Measurements from ENCODE around the gene MAGEA10. TPM values are rescaled to one million over a fixed set of nuclear protein-coding genes. Genes with fewer than 3 reads are reported as not detected.

MAGEA10 gene
- total RNA-seq, 1 experiment from 2014 or later: not detected

- Histone ChIP-seq H3K23ac (ENCODE audit: insufficient read length, low read depth, low read length) (no peak overlapping the region), H3K27me3 (ENCODE audit: insufficient read depth, low read length) (no peaks in the 10 kb centered on the region), H4K8ac (replicated peaks; ENCODE audit: insufficient read length, low read depth, low read length) (no peak overlapping the region), H2AK5ac (ENCODE audit: insufficient read length, low read length) (no peak overlapping the region), H3K56ac (ENCODE audit: insufficient read length, low read depth, low read length) (no peak overlapping the region), H3K9ac (ENCODE audit: extremely low read depth, insufficient read length, low read length) (no peak overlapping the region), H2BK15ac (ENCODE audit: low read depth, low read length) (no peak overlapping the region), H2BK120ac (ENCODE audit: low read depth, low read length, poor library complexity, severe bottlenecking) (no peak overlapping the region), H3K4me2 (ENCODE audit: insufficient read depth, insufficient read length, low read length) (no peak overlapping the region), H3K79me2 (ENCODE audit: insufficient read depth, low read length) (no peaks in the 10 kb centered on the region), H3K4me1 (ENCODE audit: insufficient read depth, low read length) (no peaks in the 10 kb centered on the region), H3K79me1 (ENCODE audit: insufficient read depth, low read depth, low read length, poor library complexity, severe bottlenecking) (no peaks in the 10 kb centered on the region), H3K9me3 (ENCODE audit: control insufficient read depth, low read depth, low read length) (peaks cover 16% of the 10 kb centered on the region), H2BK12ac (ENCODE audit: insufficient read length, low read depth, low read length) (no peak overlapping the region), H3K23me2 (ENCODE audit: insufficient read length, low read depth, low read length, poor library complexity, severe bottlenecking) (no peaks in the 10 kb centered on the region), H3K14ac (ENCODE audit: insufficient read depth, low read length) (no peak overlapping the region), H4K91ac (ENCODE audit: insufficient read length, low read depth, low read length) (no peak overlapping the region), H3K18ac (ENCODE audit: insufficient read length, low read depth, low read length) (no peak overlapping the region), H4K20me1 (ENCODE audit: control insufficient read depth, insufficient read depth, insufficient read length) (no peaks in the 10 kb centered on the region), H3T11ph (ENCODE audit: low read length) (no peak overlapping the region), H2BK5ac (ENCODE audit: insufficient read length, low read length) (no peak overlapping the region), H2AFZ (ENCODE audit: low read length) (no peak overlapping the region), H3K4ac (ENCODE audit: low read depth, low read length) (no peak overlapping the region), H3K27ac (ENCODE audit: insufficient read length, low read depth, low read length) (no peak overlapping the region), H4K5ac (ENCODE audit: insufficient read length, low read depth, low read length) (no peak overlapping the region), H2BK20ac (ENCODE audit: low read depth, low read length, poor library complexity, severe bottlenecking) (no peak overlapping the region)
- H3K36me3 Mint-ChIP-seq (ENCODE audit: insufficient read depth in 1 of 3, low read depth in 3 of 3): peaks cover 0 to 3% (median 0%) of the 10 kb centered on the region in 3 experiments; a peak in 3 of 7 replicates
- H3K27me3 Mint-ChIP-seq (ENCODE audit: low read depth): peaks cover 2% of the 10 kb centered on the region
- no peaks in the 10 kb centered on the region for H3K4me1 Mint-ChIP-seq
- no CpG with 5 or more reads among the region's 9 CpGs for WGBS (ENCODE audit: extremely low coverage, insufficient read length, low lambda C conversion rate)
- no peak overlapping the region for H3K27ac Mint-ChIP-seq
- no peak for DNase-seq
- no peak for TF ChIP-seq CTCF (conservative IDR thresholded peaks at IDR 0.05)
- no peak overlapping the region for H3K4me3 Mint-ChIP-seq
- peaks cover 41 to 56% of the 10 kb centered on the region in 2 experiments for H3K9me3 Mint-ChIP-seq
Measured at GRCh38 chrX:152139589-152139988, 1.2 kb upstream of the MAGEA10 start.
